ENCODE measurements around the gene KCNA2.

Gene KCNA2

DNA sequence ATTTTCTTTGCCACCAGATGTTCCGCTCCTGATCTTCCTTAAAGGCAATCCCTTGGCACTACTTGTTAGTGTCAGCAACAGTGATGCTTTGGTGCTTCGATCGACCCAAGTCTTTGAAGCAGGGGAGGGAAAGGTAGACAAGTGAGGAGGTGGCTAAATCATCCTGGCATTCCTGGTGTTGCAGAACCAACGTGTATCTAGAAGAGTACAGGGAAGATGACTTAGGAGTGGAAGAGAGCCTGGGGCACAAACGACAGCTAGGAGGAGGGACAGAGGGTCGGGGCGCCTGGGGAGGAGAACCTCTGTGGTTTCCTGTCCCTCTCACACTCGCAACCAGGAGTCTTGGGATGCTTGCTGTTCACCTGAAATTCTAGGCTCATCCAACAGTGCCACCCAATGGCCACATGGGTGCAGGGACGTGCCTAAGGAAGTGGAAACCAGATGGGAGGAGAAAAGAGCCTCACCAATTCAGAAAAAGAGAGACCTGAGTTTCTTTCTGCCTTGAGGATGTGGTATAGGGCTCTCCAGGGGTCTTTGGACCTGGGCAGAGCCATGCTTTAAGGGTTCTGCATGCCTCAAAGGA is 9.5 kb upstream of the KCNA2 start:
- Histone ChIP-seq H3K27me3 (ENCODE audit: control insufficient read depth in 5 of 5, insufficient read depth in 4 of 5, low read length in 5 of 5) (peaks cover 17 to 42% (median 28%) of the 10 kb centered on the region in 5 donors), H3K9ac (ENCODE audit: low read length in 5 of 5) (no peak overlapping the region)

DNA sequence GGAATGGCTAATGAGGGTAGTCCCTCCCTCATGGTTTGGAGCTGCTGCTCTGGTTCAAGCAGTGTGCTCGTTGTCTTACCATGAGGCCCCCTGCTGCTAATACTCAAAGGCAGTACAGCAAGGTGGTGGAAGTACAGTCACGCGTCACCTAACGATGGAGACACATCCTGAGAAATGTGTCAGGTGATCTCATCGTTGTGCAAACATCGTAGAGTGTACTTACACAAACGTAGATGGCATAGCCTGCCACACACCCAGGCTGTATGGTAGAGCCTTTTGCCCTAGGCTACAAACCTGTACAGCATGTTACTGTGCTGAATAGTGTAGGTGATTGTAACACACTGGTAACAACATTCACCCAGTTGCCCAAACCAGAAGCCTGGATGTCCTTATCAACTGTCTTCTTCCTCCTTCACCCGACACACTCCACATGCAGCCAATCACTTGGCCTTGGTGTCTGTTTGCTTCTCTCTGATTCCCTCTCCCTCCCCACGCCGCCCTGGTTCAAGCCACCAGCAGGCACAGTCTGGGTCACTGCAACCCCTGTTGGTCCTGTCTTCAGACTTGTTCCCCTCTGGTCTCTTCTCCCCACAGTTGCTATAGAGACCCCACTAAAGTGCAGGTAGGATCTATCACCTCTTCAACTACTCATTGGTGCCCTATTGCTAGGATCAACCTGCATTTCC is 6.0 kb upstream of the KCNA2 start:
- no peak overlapping the region for H3K27ac ChIP-seq (ENCODE audit: low read depth, low read length)
- H3K27me3 ChIP-seq (ENCODE audit: control insufficient read depth in 5 of 5, insufficient read depth in 4 of 5, low read length in 5 of 5), result peaks cover 18 to 45% (median 30%) of the 10 kb centered on the region in 5 donors
- no peak overlapping the region for H3K4me3 ChIP-seq (ENCODE audit: low read depth in 1 of 5, low read length in 5 of 5)
- no peaks in the 10 kb centered on the region for H3K9me3 ChIP-seq (ENCODE audit: control insufficient read depth in 5 of 5, low read length in 5 of 5)
- H3K9ac ChIP-seq (ENCODE audit: low read length in 5 of 5), result no peak overlapping the region
- peaks cover 2 to 6% (median 5%) of the 10 kb centered on the region in 5 donors for H3K4me1 ChIP-seq (ENCODE audit: control insufficient read depth in 5 of 5, insufficient read depth in 5 of 5, low read length in 5 of 5)
- no peaks in the 10 kb centered on the region for H3K36me3 ChIP-seq (ENCODE audit: control insufficient read depth in 5 of 5, insufficient read depth in 5 of 5, low read length in 5 of 5)

More for the DNA sequence above, 9.5 kb upstream of the KCNA2 start:
- Histone ChIP-seq H3K4me1 (ENCODE audit: control insufficient read depth in 5 of 5, insufficient read depth in 5 of 5, low read length in 5 of 5) (peaks cover 2 to 11% (median 9%) of the 10 kb centered on the region in 5 donors), H3K36me3 (ENCODE audit: control insufficient read depth in 5 of 5, insufficient read depth in 5 of 5, low read length in 5 of 5) (no peaks in the 10 kb centered on the region), H3K4me3 (ENCODE audit: low read depth in 1 of 5, low read length in 5 of 5) (no peak overlapping the region), H3K27ac (ENCODE audit: low read depth, low read length) (no peak overlapping the region), H3K9me3 (ENCODE audit: control insufficient read depth in 5 of 5, low read length in 5 of 5) (no peaks in the 10 kb centered on the region)

DNA sequence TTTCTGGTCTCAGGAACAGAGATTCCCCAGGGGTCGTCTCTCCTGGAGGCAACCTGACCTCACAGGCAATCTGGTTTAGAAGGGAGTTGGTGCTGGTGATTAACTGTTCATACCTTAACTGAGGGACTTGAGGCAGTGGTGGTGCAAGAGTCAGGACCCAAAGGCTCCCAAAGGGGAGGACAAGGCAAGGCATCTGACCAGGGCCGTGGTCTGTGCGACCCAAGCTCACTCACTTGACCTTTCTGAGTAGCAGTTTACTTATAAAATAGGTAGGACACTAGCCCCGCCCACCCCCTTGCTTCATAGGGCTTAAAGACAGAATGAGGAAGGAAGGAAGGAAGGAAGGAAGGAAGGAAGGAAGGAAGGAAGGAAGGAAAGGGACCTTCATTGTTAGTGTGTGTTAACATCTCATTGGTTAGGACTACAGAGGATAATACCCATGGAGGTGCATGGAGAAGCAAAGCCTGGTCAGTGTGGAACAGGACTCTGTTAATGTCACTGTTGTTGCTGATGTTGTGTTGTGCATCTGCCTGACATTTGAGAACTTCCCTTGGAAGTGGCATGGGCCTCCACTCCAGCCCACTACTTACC is 4.6 kb upstream of the KCNA2 start:
- Histone ChIP-seq H3K4me1 (ENCODE audit: control insufficient read depth in 5 of 5, insufficient read depth in 5 of 5, low read length in 5 of 5) (peaks cover 5 to 20% (median 17%) of the 10 kb centered on the region in 5 donors), H3K27ac (ENCODE audit: low read depth, low read length) (no peak overlapping the region), H3K4me3 (ENCODE audit: low read depth in 1 of 5, low read length in 5 of 5) (no peak overlapping the region), H3K27me3 (ENCODE audit: control insufficient read depth in 5 of 5, insufficient read depth in 4 of 5, low read length in 5 of 5) (peaks cover 18 to 53% (median 29%) of the 10 kb centered on the region in 5 donors), H3K9me3 (ENCODE audit: control insufficient read depth in 5 of 5, low read length in 5 of 5) (no peaks in the 10 kb centered on the region), H3K9ac (ENCODE audit: low read length in 5 of 5) (no peak overlapping the region), H3K36me3 (ENCODE audit: control insufficient read depth in 5 of 5, insufficient read depth in 5 of 5, low read length in 5 of 5) (no peaks in the 10 kb centered on the region)

DNA sequence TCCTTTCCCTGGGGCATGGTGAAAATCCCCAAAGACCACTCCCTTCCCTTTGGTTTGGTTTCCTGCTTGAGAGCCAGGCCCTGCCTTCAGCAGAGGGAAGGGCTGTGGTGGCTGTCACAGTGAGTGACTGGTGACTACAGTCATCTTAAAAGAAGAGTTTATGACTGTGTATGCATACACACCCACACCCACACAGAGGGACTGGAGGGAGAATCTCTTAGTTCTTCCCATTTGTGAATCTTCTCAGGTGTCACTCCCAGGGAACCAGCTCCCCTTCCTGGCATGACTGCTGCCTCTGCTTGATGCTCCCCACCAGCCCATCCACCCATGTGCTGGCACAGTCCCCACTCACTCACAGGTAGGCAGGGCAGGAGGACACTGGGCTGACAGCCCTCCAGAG is 3.9 kb upstream of the KCNA2 start:
- H3K27ac ChIP-seq (ENCODE audit: low read depth, low read length), result no peak overlapping the region
- H3K27me3 ChIP-seq (ENCODE audit: control insufficient read depth in 5 of 5, insufficient read depth in 4 of 5, low read length in 5 of 5), result peaks cover 18 to 55% (median 35%) of the 10 kb centered on the region in 5 donors
- H3K4me1 ChIP-seq (ENCODE audit: control insufficient read depth in 5 of 5, insufficient read depth in 5 of 5, low read length in 5 of 5), result peaks cover 5 to 26% (median 24%) of the 10 kb centered on the region in 5 donors
- H3K4me3 ChIP-seq (ENCODE audit: low read depth in 1 of 5, low read length in 5 of 5), result no peak overlapping the region
- no peak overlapping the region for H3K9ac ChIP-seq (ENCODE audit: low read length in 5 of 5)
- no peaks in the 10 kb centered on the region for H3K36me3 ChIP-seq (ENCODE audit: control insufficient read depth in 5 of 5, insufficient read depth in 5 of 5, low read length in 5 of 5)
- H3K9me3 ChIP-seq (ENCODE audit: control insufficient read depth in 5 of 5, low read length in 5 of 5), result no peaks in the 10 kb centered on the region

DNA sequence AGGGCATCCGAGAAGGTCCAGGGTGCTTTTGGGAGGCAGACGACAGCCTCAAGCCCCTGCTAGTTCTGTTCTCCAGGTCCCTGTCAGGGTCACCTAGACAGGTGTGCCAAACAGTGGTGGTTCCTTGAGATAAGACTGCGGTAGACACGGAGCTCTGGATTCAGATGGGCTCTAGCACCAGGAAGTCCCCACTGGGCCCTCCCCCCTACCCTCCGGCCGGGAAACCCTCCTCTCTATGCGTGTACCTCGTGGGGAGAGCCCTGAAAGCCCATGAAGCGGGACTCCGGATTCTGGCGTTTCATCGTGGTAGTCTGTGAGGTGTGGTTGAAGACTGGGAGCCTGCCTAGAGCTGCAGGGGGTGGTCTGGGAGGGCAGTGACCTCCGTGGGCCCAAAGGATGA is 2.1 kb upstream of the KCNA2 start:
- Histone ChIP-seq H3K27ac (ENCODE audit: low read depth, low read length) (no peak overlapping the region), H3K9ac (ENCODE audit: low read length in 5 of 5) (no peak overlapping the region), H3K36me3 (ENCODE audit: control insufficient read depth in 5 of 5, insufficient read depth in 5 of 5, low read length in 5 of 5) (no peaks in the 10 kb centered on the region), H3K9me3 (ENCODE audit: control insufficient read depth in 5 of 5, low read length in 5 of 5) (no peaks in the 10 kb centered on the region), H3K4me1 (ENCODE audit: control insufficient read depth in 5 of 5, insufficient read depth in 5 of 5, low read length in 5 of 5) (peaks cover 5 to 35% (median 27%) of the 10 kb centered on the region in 5 donors), H3K27me3 (ENCODE audit: control insufficient read depth in 5 of 5, insufficient read depth in 4 of 5, low read length in 5 of 5) (peaks cover 18 to 59% (median 41%) of the 10 kb centered on the region in 5 donors), H3K4me3 (ENCODE audit: low read depth in 1 of 5, low read length in 5 of 5) (no peak overlapping the region)

DNA sequence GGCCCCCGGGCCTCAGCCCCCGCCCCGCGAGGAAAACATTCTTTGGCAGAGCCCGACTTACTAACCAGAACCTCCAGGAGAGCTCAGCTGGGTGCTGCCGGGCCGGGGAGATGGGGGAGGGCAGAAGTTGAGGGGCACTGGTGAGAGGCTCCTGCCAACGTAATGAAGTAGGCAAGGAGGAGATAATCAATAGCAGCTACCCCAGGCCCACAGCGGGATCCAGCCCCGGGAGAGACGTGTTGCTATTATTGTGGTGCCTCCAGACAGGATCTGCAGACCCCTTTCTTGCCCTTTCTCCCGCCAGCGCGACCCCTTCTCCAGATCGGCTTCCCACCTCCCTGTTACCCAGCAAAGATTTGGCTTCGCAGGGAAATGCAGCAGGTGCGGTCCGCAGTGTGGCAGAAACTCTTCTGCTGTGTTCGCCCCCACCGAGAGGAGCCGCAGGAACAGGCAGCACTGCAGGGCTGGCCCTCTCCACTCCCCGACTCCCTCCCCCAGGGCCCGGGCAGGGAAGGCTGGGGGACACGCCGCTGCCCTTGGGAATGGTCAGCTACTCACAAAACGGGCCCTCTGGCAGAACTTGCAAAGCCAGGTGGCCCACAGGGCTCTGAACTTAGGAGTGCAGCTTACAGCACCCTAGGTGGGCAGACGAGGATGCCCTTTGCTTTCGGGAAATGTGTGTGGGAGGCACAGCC is 1.5 kb upstream of the KCNA2 start:
- H3K4me1 ChIP-seq (ENCODE audit: control insufficient read depth in 5 of 5, insufficient read depth in 5 of 5, low read length in 5 of 5), result peaks cover 5 to 41% (median 32%) of the 10 kb centered on the region in 5 donors
- H3K9me3 ChIP-seq (ENCODE audit: control insufficient read depth in 5 of 5, low read length in 5 of 5), result no peaks in the 10 kb centered on the region
- H3K27ac ChIP-seq (ENCODE audit: low read depth, low read length), result no peak overlapping the region
- no peak overlapping the region for H3K9ac ChIP-seq (ENCODE audit: low read length in 5 of 5)
- peaks cover 18 to 56% (median 45%) of the 10 kb centered on the region in 5 donors for H3K27me3 ChIP-seq (ENCODE audit: control insufficient read depth in 5 of 5, insufficient read depth in 4 of 5, low read length in 5 of 5)
- H3K4me3 ChIP-seq (ENCODE audit: low read depth in 1 of 5, low read length in 5 of 5), result peak overlapping the region in 1 of 5 donors; percentile 41
- H3K36me3 ChIP-seq (ENCODE audit: control insufficient read depth in 5 of 5, insufficient read depth in 5 of 5, low read length in 5 of 5), result no peaks in the 10 kb centered on the region

DNA sequence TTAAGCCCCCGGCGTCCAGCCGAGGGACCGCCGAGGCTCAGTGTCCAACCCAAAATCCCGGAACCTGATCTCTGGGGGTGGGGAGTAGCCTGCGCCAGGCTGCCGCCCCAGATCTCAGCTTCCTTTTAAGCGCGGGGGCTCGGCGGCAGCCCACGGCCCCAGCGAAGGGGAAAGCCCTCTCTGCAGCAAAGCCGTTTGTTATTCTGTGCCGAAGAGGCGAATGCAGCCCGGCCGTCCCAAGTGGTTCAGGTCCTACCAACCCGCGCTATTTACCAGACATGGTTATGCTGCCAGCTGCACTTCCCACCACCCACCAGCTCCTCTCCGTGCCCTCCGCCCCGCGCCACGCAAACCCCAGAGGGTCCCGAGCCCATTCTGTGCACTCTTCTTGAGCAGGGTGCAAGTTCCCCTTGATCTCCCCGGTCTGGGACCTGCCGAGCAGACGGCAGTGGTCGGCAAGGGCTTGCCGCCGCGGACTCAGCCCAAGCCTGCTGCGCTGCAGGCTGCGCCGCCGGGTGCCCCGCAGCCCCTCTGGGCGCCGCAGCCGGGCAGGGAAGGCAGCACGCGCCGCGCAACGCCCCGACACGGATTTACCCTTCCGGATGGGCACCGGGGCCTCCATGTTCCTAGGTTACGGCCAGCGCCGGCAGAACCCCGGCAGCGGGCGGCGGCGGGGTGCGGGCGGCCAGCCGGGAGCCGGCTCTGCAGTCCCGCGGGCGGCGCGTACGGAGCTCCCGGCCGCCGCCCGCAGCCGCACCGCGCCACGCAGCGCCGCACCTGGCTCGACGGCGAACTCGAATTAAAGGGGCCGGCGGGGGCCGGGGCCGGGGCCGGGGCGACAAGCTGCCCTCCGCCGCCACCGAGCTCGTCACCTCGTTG is 738 bp upstream of the KCNA2 start:
- H3K9ac ChIP-seq (ENCODE audit: low read length in 5 of 5), result peak overlapping the region in 3 of 5 donors; percentile 26 to 45 (median 36)

DNA sequence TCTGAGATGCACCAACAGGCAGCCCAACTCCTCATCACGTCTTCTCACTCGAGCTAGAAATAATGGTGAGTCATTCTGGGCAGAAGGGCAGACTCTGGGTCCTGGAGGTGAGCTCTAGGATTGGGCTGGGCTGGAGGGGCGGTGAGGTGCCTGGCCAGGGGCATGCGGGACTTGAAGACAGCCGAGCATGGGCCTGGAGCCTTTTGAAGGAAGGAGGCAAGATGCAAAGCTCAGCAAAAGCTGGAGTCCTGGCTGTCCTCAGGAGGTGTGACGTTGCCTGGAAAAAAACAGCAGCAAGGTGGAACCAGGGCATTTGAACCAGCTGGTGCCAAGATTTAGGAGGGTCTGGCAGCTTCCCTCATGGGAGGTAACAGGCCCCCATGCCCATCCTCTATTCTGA is 712 bp downstream of the KCNA2 start:
- Histone ChIP-seq H3K9me3 (ENCODE audit: control insufficient read depth in 5 of 5, low read length in 5 of 5) (no peaks in the 10 kb centered on the region), H3K4me1 (ENCODE audit: control insufficient read depth in 5 of 5, insufficient read depth in 5 of 5, low read length in 5 of 5) (peaks cover 3 to 50% (median 39%) of the 10 kb centered on the region in 5 donors), H3K4me3 (ENCODE audit: low read depth in 1 of 5, low read length in 5 of 5) (peak overlapping the region in 3 of 5 donors; percentile 42 to 81 (median 64)), H3K9ac (ENCODE audit: low read length in 5 of 5) (peak overlapping the region in 1 of 5 donors; percentile 45), H3K27ac (ENCODE audit: low read depth, low read length) (no peak overlapping the region), H3K27me3 (ENCODE audit: control insufficient read depth in 5 of 5, insufficient read depth in 4 of 5, low read length in 5 of 5) (peaks cover 18 to 46% (median 42%) of the 10 kb centered on the region in 5 donors), H3K36me3 (ENCODE audit: control insufficient read depth in 5 of 5, insufficient read depth in 5 of 5, low read length in 5 of 5) (no peaks in the 10 kb centered on the region)

More for the DNA sequence above, 738 bp upstream of the KCNA2 start:
- H3K27ac ChIP-seq (ENCODE audit: low read depth, low read length), result no peak overlapping the region
- no peaks in the 10 kb centered on the region for H3K36me3 ChIP-seq (ENCODE audit: control insufficient read depth in 5 of 5, insufficient read depth in 5 of 5, low read length in 5 of 5)
- peak overlapping the region; percentile 36 to 85 (median 65) for H3K4me3 ChIP-seq (ENCODE audit: low read depth in 1 of 5, low read length in 5 of 5)
- H3K9me3 ChIP-seq (ENCODE audit: control insufficient read depth in 5 of 5, low read length in 5 of 5), result no peaks in the 10 kb centered on the region
- peaks cover 18 to 49% (median 45%) of the 10 kb centered on the region in 5 donors for H3K27me3 ChIP-seq (ENCODE audit: control insufficient read depth in 5 of 5, insufficient read depth in 4 of 5, low read length in 5 of 5)
- H3K4me1 ChIP-seq (ENCODE audit: control insufficient read depth in 5 of 5, insufficient read depth in 5 of 5, low read length in 5 of 5), result peaks cover 3 to 48% (median 38%) of the 10 kb centered on the region in 5 donors

DNA sequence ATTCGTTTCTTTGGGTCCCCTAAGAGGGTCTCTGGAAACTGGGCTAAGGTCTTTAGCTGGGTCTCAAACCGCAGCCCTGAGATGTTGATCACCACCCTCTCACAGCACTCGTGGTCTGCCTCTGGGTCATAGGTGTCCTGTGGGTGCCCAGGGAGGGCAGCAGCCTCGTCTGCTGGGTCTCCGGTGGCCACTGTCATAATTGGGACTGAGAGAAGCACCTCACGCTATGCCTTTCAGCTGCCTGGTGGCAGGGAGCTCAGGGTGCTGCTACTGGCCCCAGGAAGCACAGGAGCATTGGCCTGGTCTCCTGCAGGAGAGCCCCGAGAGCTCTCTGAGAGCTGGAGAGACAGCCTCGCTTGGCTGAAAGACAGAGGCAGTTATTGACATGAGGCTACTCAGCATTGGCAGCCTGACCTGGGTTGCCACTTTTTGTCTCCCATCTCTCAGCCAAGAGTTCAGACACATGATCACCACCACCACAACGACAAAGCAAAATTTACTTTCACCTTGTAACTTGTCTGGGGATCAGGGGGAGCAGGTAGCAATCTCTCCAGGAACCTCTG is 1.5 kb downstream of the KCNA2 start:
- no peaks in the 10 kb centered on the region for H3K9me3 ChIP-seq (ENCODE audit: control insufficient read depth in 5 of 5, low read length in 5 of 5)
- peaks cover 18 to 45% (median 38%) of the 10 kb centered on the region in 5 donors for H3K27me3 ChIP-seq (ENCODE audit: control insufficient read depth in 5 of 5, insufficient read depth in 4 of 5, low read length in 5 of 5)
- H3K9ac ChIP-seq (ENCODE audit: low read length in 5 of 5), result no peak overlapping the region
- no peak overlapping the region for H3K27ac ChIP-seq (ENCODE audit: low read depth, low read length)
- peaks cover 3 to 50% (median 39%) of the 10 kb centered on the region in 5 donors for H3K4me1 ChIP-seq (ENCODE audit: control insufficient read depth in 5 of 5, insufficient read depth in 5 of 5, low read length in 5 of 5)
- no peaks in the 10 kb centered on the region for H3K36me3 ChIP-seq (ENCODE audit: control insufficient read depth in 5 of 5, insufficient read depth in 5 of 5, low read length in 5 of 5)
- no peak overlapping the region for H3K4me3 ChIP-seq (ENCODE audit: low read depth in 1 of 5, low read length in 5 of 5)

Data from subcutaneous abdominal adipose tissue (tissue), 5 donors.